Ecto neural progenitor cell (in vitro differentiated cells): ENCODE results near the gene ZFYVE19.

Experiments used
- DNase-seq: peaks from one replicate; pipeline ENCODE4 v3.0.0-alpha.2; 2018; ENCODE audit warnings: low spot score

ZFYVE19 gene

DNA sequence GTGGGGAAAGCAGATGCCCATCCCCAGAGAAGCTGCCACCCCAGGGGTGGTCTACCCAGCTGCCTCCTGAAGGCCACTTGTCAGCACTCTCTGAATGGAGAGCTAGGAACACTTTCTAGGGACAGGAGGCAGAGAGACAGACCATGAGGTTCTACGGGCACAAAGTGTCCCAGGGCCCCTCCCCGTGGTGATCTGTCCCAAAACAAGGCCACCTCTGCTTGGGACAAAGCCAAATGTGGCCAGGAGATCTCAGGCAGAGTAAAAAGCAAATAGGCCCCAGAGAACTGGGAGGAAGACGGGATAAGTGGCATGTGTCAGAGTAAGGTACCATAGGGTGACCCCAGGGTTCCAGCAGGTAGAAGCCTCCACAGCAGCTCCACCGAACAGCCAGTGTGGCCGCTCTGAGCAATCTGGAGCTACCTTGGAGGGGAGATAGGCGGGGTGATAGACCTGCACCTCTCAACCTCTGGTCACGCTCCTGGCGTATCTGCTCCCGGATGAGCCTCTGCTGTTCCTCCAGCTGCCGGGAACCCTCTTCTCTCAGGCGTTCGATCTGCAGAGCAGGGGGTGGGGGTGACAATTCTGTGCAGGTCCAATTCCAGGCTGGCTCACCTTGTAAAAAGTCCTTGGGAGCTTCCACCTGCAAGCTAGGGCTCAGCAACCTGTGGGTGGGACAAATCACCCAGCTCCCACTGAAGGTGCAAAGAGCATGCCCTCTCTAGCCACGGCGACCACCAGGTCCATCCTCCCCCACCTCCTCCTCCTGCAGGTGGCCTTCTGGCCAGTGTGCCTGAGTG lies 31.0 kb upstream of the ZFYVE19 start:
- DNase-seq = no peak

DNA sequence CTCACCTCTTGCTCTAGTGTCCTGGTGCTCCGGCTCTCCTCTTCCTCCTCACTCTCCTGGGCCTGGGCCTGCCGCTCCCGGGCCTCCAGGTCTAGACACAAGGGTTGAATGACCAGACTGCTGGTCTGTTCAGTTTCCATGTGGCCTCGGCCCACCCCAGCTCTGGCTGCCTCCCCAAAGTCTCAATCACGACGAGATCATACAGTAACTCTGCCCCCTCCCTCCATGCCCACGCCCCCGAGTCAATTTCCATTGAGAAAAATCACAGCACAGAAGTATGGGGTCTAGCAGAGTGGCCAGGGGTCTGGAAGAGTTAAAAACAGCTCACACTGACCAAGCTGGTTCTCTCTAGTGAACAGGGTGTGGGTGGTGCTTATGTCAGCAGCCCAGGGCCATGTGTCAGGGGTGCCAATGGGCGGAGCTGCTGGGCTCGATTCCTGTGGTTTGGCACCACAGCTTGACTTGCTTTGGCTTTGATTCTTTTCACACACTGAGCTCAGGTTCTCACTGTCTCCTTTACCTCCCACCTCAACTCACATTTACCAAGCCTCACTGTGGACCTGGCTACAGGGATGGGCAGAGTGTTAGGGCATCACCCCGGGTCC lies 30.2 kb upstream of the ZFYVE19 start:
- DNase-seq = no peak

DNA sequence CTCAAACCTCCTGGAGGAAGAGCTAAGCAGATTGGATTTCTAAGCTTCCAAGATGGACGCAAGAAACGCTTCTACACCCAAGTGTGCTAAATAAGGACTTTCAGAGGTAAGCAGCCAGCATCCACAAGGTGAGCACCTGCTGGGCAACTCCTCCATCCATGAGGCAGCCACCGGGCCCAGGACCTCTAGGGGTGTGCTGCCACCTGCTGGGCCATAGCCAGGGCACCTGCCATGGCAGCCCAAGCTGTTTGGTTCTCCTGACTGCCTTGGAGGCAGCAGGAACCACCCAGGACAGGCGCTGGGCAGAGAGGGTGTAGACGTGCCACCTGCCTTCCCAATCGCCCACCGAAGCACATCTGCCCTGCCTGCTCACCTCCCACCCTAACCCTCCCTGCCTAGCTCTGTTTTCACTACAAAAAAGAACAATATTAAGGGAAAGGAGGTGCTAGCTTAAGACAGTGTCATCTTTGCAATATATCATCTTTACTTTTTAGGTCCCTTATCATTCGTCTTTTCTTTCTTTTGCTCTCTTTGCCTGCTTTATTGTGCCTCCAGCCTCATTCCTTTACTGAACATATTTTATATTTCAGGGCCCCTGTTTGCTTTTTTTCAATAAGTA lies 24.2 kb upstream of the ZFYVE19 start:
- peak; percentile 65 for DNase-seq

DNA sequence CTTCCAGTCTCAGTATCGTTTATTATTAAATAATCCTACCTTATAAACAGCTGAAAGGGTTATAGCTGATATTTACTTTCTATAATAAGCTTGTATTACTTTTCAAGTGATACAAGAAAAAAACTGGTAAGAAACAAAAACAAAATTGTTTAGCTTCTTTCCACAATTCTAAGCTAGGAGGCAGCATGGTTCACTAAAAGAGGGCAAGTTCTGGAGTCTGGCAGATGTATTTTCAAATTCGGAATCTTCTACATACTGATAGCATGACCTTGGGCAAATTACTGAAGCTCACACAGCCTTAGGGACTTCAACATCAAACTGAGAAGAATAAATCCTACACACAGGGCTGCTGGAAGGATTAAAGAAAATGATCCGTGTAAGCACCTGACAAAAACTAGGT lies 21.7 kb upstream of the ZFYVE19 start:
- no peak for DNase-seq

DNA sequence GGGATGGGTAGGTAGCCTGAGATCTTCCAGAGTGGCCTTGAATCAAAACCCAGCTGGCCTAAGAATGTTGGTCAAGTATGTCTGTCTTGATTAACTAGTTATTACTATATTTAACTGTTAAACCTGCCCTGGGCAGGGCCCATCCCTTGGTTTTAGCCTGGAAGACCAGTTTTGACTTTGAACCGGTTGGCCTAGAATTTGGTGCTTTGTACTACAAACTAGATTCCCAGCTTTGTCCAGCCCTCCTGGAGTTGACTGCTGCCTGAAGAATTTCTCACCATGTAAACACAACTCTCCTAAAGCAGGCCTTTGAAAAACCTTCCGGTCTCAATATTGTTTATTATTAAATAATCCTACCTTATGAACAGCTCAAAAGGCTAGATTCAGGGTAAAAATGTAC lies 21.1 kb upstream of the ZFYVE19 start:
- DNase-seq = no peak

DNA sequence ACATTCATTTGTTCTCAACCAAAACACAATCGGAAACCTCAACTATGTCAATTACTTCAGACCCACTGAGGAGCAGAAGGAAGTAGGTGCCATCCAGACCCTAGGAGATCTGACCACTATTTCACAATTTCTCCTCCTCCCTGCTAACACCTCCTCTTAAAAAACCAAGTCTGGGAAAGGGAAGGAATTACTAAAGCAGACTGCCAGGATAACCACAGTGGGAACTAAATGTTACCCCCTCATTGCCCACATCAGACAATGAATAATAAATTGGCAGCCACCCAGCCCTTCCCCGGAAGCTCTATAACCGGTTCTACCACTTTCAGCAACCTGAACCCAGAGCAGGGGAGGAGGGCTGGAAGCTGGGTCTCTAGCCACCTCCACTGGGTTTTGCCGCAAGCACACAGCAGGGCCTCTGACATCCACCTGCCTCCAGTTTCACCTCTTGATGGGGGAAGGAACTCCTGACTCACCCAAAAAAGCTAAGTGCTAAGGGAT lies 19.5 kb upstream of the ZFYVE19 start:
- DNase-seq = no peak

DNA sequence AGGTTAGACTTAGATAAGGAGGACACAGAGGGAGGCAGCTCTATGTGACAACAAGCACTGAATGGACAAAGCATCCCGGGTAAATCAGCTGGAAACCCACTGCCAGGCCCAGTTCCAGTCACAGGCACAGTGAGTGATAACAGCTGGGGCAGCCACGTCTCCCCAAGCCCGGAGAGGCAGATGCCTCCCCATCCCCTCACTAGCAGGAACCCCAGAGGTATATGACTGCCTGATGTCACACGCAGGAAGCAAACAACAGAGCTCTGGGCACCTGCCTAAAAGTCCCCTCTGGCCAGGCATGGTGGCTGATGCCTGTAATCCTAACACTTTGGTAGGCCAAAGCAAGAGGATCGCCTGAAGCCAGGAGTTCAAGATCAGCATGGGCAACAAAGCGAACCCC lies 18.9 kb upstream of the ZFYVE19 start:
- no peak for DNase-seq

DNA sequence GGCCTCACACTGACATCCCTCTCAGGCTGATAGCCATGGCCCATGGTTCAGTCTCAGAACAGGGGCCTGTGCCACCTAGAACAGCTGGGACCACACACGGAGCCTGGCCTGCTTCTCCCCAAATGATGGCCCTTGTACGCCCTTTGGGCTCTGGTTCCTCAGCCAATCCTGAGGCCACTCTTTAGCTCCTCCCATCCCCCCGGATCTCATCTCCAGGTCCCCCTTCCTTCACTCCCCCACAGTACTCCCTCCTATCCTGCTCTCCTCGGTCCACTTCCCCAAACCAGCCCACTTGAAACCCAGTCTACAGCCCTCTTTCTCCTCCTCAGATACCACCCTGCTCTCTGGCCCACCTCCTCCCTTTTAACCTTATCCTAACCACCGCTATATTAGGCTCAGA lies 17.8 kb upstream of the ZFYVE19 start:
- no peak for DNase-seq

DNA sequence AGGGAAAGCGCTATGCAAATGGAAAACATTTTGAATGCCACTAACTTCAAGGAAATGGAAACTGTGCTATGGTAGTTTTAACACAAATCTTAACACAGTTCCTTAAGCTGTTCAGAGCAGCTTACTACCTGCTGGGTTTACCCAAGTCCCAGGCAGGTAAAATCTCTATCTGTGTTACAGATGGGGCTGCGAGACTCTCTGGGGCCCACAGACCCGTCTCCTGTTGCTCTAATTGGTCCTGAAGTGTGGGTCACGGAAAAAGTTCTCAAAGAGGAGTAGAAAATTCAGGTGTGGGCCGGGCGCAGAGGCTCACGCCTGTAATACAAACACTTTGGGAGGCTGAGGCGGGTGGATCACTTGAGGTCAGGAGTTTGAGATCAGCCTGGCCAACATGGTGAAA lies 16.9 kb upstream of the ZFYVE19 start:
- no peak for DNase-seq

DNA sequence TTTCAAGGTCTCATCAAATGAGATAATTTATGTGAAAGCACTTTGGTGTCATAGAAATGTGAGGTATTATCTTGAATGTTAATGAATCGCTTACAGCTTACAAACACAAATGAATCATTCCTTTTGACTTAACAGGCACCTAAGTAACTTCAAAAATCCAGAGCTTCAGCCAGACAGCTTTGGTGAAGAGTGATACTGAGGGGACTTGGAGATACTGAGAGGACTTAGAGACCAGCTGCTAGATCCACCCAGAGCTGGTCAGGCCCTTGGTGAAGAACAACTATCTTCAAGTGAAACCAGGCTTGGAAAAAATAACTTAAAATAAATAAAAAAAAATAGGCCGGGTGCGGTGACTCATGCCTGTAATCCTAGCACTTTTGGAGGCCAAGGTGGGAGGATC lies 16.2 kb upstream of the ZFYVE19 start:
- DNase-seq = no peak

DNA sequence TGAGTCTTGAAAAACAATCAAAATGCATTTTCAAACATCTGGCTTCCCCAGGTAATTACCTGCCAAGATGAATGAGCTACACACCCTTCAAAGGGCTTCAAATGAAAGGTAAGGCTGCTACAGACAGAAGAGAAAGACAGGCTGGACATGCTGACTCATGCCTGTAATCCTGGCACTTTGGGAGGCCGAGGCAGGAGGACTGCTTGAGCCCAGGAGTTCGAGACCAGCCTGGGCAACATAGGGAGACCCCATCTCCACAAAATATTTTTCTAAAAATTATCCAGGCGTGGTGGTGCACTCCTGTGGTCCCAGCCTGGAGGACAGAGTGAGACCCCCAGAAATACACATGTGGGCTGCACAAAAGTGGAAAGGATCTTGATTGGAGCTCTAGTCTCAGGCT lies 14.5 kb upstream of the ZFYVE19 start:
- DNase-seq = no peak

DNA sequence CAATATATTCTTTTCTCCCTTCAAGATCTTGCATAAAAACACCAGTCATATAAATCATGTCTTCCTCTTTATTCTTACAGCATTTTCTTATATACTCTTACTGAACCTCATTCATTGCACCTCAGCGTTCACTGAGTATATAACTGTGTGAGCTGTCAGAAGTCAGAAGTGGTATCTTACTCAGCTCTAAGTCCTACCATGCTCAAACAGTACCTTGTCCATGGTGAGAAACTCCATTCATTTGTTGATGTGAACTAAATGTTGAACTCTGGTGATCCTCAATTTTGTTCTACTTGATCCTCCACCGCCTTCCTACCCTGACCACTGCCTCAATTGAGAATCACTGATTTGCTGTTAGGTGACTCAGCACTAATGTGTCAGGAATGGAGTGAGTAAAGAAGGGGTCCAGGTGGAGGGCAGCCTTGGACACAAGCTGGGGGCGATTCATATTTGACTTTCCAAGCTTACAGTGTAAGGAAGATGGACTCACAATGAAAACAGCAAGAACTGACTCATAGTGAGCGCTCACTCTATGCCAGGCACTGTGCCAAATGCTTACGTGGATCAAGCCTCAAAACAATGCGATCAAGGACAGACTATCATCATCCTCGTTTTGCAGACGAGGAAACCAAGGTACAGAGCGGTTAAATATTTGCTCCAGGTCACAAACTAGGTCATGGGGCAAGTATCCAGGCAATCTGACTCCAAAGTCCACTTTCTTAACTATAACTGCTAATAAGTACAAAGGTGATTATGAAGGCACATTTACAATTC lies 13.5 kb upstream of the ZFYVE19 start:
- no peak for DNase-seq

DNA sequence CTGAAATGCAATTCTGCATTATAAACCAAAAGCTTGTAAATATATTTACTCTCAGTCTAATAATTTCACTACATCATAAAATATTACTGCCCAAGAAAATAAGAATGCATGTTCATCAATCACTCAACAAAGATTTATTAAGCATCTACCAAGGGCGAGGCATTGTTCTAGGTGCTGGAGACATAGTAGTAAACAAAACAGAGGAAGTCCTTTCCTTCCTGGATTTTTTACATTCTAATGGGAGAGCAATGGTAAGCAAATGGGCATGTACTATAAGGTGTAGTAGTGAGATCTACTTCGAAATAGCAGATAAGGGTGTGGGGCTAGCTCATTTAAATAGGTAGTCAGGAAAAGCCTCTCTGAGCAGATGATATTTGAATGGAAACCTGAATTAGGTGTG lies 10.8 kb upstream of the ZFYVE19 start:
- no peak for DNase-seq

DNA sequence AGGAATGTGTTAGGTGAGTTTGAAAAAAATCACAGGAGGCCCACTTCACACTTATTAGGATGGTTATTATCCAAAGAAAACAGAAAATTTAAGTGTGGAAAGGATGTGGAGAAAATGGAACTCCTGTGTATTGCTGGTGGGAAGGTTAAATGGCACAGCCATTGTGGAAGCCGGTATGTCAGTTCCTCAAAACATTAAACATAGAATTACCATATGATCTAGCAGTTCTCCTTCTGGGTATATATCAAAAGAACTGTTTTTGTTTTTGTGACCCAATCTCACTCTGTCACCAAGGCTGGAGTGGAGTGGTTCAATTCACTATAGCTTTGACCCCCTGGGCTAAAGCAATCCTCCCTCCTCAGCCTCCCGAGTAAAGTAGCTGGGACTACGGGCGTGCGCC lies 10.4 kb upstream of the ZFYVE19 start:
- DNase-seq = no peak

DNA sequence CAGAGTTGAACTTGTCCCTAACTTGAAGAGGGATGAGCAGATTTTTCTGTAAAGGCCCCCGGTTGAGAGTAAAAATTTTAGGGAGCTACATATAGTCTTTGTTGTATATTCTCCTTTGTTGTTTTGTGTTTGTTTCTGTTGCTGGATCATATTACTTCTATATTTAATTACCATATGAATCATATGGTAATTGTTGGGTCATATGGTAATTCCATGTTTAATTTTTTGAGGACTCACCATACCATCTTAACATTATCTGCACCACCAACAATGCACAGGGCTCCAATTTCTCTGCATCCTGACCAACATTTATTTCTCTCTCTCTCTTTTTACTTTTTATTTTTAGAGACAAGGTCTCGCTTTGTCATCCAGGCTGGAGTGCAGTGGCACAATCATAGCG lies 7.4 kb upstream of the ZFYVE19 start:
- DNase-seq = no peak

DNA sequence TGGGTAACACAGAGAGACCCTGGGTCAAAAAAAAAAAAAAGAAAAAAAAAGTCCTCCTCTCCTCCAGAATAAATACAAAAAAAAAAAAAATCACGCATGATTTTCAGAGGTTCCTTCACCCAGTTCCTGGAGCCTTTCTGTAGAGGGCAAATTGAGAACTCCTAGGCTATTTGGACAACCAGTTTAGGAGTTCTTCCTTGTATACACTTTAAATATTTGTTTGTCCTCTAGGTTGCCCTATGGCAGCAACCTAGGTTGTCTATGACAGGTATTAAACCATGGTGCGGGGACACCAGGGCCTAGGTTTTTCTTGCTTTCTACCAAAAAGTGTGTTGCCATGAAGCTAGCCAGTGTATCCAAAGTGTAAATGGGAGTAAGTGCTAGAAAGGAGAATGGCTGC lies 3.8 kb upstream of the ZFYVE19 start:
- DNase-seq = no peak

DNA sequence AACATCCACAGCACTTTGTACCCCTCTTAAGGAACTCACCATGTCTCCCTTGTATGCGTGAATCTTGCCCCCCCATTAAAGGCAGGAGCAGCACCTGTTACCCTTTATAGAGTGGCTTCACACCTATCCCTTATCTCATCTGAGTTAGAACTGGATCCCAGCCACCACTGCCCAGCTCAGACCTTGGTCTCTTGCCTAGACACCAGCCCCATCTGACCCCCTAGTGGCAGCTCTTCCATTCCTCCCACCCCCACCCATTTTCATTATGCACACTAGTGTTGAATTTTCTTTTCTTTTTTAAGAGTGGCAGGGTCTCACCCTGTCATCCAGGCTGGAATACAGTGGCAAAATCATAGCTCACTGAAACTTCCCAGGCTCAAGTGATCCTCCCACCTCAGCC lies 3.2 kb upstream of the ZFYVE19 start:
- DNase-seq = no peak

DNA sequence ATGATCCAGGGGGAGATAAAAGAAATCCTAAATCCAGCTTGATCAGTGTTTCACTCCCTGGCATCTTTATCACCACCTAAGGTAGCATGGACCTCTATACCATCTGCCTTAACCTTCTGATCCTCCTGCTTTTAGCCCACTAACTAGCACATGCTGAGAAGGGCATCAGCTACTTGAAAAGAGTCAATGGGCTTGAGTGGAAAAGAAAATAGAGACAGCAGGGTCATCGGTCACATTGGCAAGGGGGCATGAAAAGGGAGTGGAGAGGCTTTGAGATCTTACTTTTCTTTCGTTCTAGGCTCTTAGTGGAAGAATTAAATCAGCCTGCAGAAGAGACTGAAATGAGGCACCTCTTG lies 239 bp upstream of the ZFYVE19 start:
- DNase-seq = no peak

DNA sequence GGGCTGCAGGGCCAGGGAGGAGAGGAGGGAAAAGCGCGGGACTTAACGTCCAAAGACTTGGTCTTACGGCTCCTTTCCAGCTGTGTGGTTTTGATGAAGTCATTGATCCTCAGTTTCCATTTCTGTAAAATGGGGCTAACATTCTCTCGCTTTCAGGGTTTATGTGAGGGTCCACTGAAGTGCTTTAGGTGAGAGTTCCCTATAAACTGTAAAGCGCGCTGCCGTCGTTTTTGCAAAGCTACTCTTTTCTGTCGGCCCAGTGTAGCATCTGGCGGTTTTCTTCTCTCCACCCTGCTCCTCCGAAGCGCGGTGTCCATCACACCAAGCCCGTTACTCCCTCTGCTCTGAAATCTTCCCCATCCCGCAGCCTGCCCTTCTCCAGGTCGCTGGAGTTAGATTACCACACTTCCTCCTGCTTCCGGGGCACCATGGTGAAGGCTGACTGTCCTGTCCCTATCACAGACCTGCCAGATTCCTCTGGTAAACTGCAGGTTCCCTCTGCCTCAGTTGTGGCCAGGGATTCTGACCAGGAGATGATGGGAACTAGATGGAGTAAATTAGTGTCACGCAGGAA lies 1.1 kb downstream of the ZFYVE19 start:
- no peak for DNase-seq

DNA sequence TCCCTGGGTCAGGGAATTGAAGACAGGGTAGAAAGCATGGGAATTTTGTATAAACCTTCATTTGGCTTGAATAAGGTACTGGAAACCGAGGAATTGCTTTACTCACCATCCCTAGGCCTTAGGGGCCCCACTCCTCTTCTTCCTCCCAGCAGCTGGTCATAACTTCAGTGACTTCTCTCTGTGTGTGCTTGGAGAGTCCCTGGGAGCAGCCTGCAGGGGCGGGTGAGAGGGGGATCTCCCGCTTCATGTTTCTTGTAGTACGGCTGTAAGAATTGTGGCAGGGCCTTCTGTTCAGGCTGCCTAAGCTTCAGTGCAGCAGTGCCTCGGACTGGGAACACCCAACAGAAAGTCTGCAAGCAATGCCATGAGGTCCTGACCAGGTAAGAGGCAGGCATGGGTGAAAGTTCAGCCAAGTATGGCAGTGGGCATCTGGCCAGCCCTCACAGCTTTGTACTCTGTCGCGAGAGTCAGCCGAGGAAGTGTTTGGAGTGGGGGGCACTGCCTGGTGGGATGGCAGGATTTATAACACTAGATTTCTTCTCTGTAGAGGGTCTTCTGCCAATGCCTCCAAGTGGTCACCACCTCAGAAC lies 2.1 kb downstream of the ZFYVE19 start:
- no peak for DNase-seq

DNA sequence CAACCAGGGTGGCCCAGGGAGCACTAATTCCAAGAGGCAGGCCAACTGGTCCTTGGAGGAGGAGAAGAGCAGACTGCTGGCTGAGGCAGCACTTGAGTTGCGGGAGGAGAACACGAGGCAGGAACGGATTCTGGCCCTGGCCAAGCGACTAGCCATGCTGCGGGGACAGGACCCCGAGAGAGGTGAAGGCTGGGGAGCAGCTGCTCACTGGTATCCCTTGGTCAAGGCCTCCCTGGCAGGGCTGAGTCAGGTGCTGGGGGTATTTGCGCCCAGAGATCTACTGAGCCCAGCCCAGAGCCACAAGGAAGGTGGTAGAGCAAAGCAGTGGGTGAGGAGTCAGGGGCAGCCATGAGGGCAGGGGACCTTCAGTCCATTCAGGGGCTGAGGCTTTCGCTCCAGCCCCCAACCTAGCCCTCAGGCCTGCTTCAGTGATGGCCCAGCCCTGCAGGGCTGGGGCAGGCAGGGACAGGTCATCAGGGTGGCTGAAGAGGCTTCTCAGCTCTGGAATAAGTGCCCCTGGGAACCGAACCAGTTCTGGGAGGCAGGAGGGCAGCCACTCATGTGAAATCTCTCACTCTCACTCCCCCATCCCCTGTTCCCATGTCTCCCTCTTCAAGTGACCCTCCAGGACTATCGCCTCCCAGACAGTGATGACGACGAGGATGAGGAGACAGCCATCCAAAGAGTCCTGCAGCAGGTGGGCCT lies 6.0 kb downstream of the ZFYVE19 start:
- DNase-seq = no peak
